Stimulated activated naive CD8-positive, alpha-beta T cell treated with anti-CD3 and anti-CD28 coated beads, Interleukin-15, Interleukin-2, amounts not matched to agents 100 ng/mL and 50 ng/mL, for 24 hours (primary cell): ENCODE results near the gene ATP11A.

Experiments
- H3K27ac Mint-ChIP-seq: one replicate; pipeline ENCODE4 v1.8.0; 2021; ENCODE audit warnings: mild to moderate bottlenecking, mixed read lengths
- H3K27me3 Mint-ChIP-seq: one replicate; pipeline ENCODE4 v1.8.0; 2021; ENCODE audit warnings: mixed read lengths
- H3K36me3 Mint-ChIP-seq: one replicate; pipeline ENCODE4 v1.8.0; 2021; ENCODE audit warnings: low read depth, mixed read lengths
- H3K4me1 Mint-ChIP-seq: one replicate; pipeline ENCODE4 v1.8.0; 2021; ENCODE audit warnings: low read depth, mixed read lengths
- H3K4me3 Mint-ChIP-seq: one replicate; pipeline ENCODE4 v1.8.0; 2021; ENCODE audit warnings: mild to moderate bottlenecking, mixed read lengths
- H3K9me3 Mint-ChIP-seq: one replicate; pipeline ENCODE4 v1.8.0; 2021; ENCODE audit warnings: mixed read lengths

ATP11A gene

GRCh38 chr13:112695121-112695520, 5.3 kb downstream of the ATP11A start:
- peaks cover 48% of the 10 kb centered on the region for H3K4me1 Mint-ChIP-seq
- H3K36me3 Mint-ChIP-seq = no peaks in the 10 kb centered on the region
- no peak overlapping the region for H3K27ac Mint-ChIP-seq
- H3K4me3 Mint-ChIP-seq = no peak overlapping the region
- no peaks in the 10 kb centered on the region for H3K9me3 Mint-ChIP-seq
- no peaks in the 10 kb centered on the region for H3K27me3 Mint-ChIP-seq

- Mint-ChIP-seq H3K27ac (no peak overlapping the region), H3K27me3 (no peaks in the 10 kb centered on the region), H3K36me3 (no peaks in the 10 kb centered on the region), H3K9me3 (no peaks in the 10 kb centered on the region), H3K4me1 (peaks cover 43% of the 10 kb centered on the region), H3K4me3 (no peak overlapping the region)
Observed at GRCh38 chr13:112696001-112696868, 6.4 kb downstream of the ATP11A start.

GRCh38 chr13:112696869-112697465, 7.1 kb downstream of the ATP11A start:
- H3K4me1 Mint-ChIP-seq = peaks cover 36% of the 10 kb centered on the region
- no peak overlapping the region for H3K4me3 Mint-ChIP-seq
- no peaks in the 10 kb centered on the region for H3K9me3 Mint-ChIP-seq
- no peaks in the 10 kb centered on the region for H3K27me3 Mint-ChIP-seq
- no peak overlapping the region for H3K27ac Mint-ChIP-seq
- no peaks in the 10 kb centered on the region for H3K36me3 Mint-ChIP-seq

GRCh38 chr13:112697756-112698655, 8.2 kb downstream of the ATP11A start:
- Mint-ChIP-seq H3K36me3 (no peaks in the 10 kb centered on the region), H3K27ac (no peak overlapping the region), H3K4me1 (peaks cover 32% of the 10 kb centered on the region), H3K4me3 (no peak overlapping the region), H3K27me3 (no peaks in the 10 kb centered on the region), H3K9me3 (no peaks in the 10 kb centered on the region)

- Mint-ChIP-seq H3K4me1 (peaks cover 36% of the 10 kb centered on the region), H3K27ac (no peak overlapping the region), H3K9me3 (no peaks in the 10 kb centered on the region), H3K27me3 (no peaks in the 10 kb centered on the region), H3K4me3 (no peak overlapping the region), H3K36me3 (no peaks in the 10 kb centered on the region)
Observed at GRCh38 chr13:112699322-112699918, 9.6 kb downstream of the ATP11A start.

GRCh38 chr13:112700291-112701060, 10.6 kb downstream of the ATP11A start:
- Mint-ChIP-seq H3K27me3 (no peaks in the 10 kb centered on the region), H3K4me1 (peaks cover 34% of the 10 kb centered on the region), H3K9me3 (no peaks in the 10 kb centered on the region), H3K27ac (no peak overlapping the region), H3K36me3 (no peaks in the 10 kb centered on the region), H3K4me3 (no peak overlapping the region)

- H3K4me3 Mint-ChIP-seq = no peak overlapping the region
- no peaks in the 10 kb centered on the region for H3K9me3 Mint-ChIP-seq
- H3K27ac Mint-ChIP-seq = no peak overlapping the region
- H3K4me1 Mint-ChIP-seq = peaks cover 34% of the 10 kb centered on the region
- no peaks in the 10 kb centered on the region for H3K27me3 Mint-ChIP-seq
- peaks cover 5% of the 10 kb centered on the region for H3K36me3 Mint-ChIP-seq
Observed at GRCh38 chr13:112702341-112702985, 12.6 kb downstream of the ATP11A start.

GRCh38 chr13:112702986-112703379, 13.1 kb downstream of the ATP11A start:
- Mint-ChIP-seq H3K4me3 (no peak overlapping the region), H3K9me3 (no peaks in the 10 kb centered on the region), H3K4me1 (peaks cover 31% of the 10 kb centered on the region), H3K27me3 (no peaks in the 10 kb centered on the region), H3K27ac (no peak overlapping the region), H3K36me3 (peaks cover 5% of the 10 kb centered on the region)

- Mint-ChIP-seq H3K27ac (no peak overlapping the region), H3K4me1 (peaks cover 31% of the 10 kb centered on the region), H3K4me3 (no peak overlapping the region), H3K36me3 (peaks cover 5% of the 10 kb centered on the region), H3K27me3 (no peaks in the 10 kb centered on the region), H3K9me3 (no peaks in the 10 kb centered on the region)
Observed at GRCh38 chr13:112703449-112704284, 13.8 kb downstream of the ATP11A start.

GRCh38 chr13:112704308-112705145, 14.7 kb downstream of the ATP11A start:
- Mint-ChIP-seq H3K27me3 (no peaks in the 10 kb centered on the region), H3K27ac (no peak overlapping the region), H3K9me3 (no peaks in the 10 kb centered on the region), H3K4me3 (no peak overlapping the region), H3K4me1 (peaks cover 23% of the 10 kb centered on the region), H3K36me3 (peaks cover 5% of the 10 kb centered on the region)

- no peak overlapping the region for H3K4me3 Mint-ChIP-seq
- peaks cover 19% of the 10 kb centered on the region for H3K4me1 Mint-ChIP-seq
- no peak overlapping the region for H3K27ac Mint-ChIP-seq
- H3K9me3 Mint-ChIP-seq = no peaks in the 10 kb centered on the region
- H3K27me3 Mint-ChIP-seq = no peaks in the 10 kb centered on the region
- H3K36me3 Mint-ChIP-seq = peaks cover 5% of the 10 kb centered on the region
Observed at GRCh38 chr13:112705286-112705685, 15.4 kb downstream of the ATP11A start.

GRCh38 chr13:112706171-112706570, 16.3 kb downstream of the ATP11A start:
- Mint-ChIP-seq H3K4me3 (no peak overlapping the region), H3K9me3 (no peaks in the 10 kb centered on the region), H3K4me1 (peaks cover 19% of the 10 kb centered on the region), H3K27ac (no peak overlapping the region), H3K27me3 (no peaks in the 10 kb centered on the region), H3K36me3 (peaks cover 5% of the 10 kb centered on the region)
